HG02884 (cell line): ENCODE data around the gene QSOX2.

Source experiments
- ATAC-seq: cut with Tn5 transposase; IDR thresholded peaks from one replicate; pipeline ENCODE4 v1.9.1; 2021; ENCODE audit warnings: mild to moderate bottlenecking, moderate library complexity; ENCODE audit not compliant: unreplicated experiment

Gene QSOX2

GRCh38 chr9:136283291-136284235 lies 38.0 kb upstream of the QSOX2 start:
- no peak for ATAC-seq

DNA sequence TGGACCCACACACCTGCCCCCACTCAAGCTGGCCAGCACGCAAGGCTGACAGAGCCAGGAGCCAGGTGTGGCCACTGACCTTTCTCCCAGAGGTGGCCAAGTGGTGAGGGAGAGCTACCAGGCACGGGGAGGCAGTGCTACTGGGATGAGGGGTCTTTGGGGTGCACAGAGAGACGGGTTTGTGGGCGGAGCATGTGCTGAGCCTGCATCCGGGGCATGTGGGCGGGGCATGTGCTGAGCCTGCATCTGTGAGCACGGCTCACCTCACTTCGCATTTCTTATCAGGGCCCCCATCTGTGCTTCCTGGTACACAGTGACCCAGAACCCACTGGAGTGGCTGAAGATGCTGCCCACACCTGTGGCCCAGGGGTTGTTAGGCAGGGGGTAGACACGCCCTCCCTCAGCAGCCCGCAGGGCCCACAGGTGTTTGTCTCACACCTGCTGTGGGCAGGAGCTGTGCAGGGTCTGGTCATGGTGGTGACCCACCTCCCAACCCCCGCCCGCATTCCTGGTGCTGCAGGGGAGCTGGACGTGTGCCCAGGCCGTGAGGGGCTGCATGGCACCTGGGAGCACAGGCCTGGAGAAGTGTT lies 36.8 kb upstream of the QSOX2 start:
- no peak for ATAC-seq

DNA sequence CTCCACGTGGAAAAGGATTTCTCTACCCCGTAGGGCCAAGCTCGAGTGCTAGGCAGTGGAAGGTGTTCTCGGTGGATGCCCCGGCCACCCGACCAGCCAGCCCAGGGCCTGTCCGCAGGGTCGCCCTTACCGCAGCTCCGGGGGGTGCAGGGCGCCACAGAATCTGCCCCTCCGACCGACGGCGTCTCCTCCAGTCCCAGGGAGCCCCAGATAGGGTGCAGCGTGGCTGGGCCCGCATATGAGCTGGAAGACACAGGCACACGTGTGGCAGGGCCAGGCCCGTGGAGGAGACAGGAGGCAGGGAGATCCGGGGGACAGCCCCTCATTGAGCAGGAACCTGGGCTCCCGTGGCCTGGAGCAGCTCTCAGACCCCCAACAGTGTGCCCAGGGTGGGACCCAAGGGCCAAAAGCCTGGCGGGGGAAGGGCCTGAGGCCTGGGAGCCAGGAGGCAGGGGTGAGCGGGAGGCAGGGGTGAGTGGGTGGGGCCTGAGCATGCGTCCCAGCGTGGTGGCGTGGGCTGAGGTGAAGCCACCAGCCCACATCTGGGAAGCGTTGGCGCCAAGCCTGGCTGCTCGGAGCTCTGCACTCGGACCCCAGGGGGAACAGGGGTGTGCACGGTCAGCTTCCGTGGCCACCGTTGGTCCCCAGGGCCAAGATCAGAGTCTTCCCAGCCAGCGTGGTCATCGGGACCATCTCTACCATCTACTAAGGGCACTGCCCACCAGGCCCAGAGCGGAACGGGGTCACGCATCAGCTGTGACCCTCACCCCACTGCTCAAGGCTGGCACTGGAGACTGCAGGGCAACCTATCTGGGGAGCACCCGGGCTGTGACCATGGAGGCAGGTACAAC lies 36.0 kb upstream of the QSOX2 start:
- no peak for ATAC-seq

- ATAC-seq: no peak
Measured at GRCh38 chr9:136280535-136281315, 35.1 kb upstream of the QSOX2 start.

GRCh38 chr9:136279471-136279870 lies 33.9 kb upstream of the QSOX2 start:
- ATAC-seq: no peak

DNA sequence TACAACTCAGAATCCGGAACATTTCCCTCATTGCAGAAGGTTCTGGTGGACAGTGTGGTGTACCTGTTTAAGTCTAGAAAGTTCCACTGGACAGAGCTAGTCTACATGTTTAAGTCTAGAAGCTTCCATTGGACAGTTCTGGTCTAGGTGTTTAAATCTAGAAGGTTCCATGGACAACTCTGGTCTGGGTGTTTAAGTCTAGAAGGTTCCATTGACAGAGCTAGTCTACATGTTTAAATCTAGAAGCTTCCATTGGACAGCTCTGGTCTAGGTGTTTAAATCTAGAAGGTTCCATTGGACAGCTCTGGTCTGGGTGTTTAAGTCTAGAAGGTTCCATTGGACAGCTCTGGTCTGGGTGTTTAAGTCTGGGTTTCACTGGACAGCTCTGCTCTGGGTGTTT lies 33.3 kb upstream of the QSOX2 start:
- ATAC-seq: no peak

GRCh38 chr9:136278221-136278620 lies 32.6 kb upstream of the QSOX2 start:
- no peak for ATAC-seq

GRCh38 chr9:136277746-136278145 lies 32.1 kb upstream of the QSOX2 start:
- ATAC-seq: no peak

DNA sequence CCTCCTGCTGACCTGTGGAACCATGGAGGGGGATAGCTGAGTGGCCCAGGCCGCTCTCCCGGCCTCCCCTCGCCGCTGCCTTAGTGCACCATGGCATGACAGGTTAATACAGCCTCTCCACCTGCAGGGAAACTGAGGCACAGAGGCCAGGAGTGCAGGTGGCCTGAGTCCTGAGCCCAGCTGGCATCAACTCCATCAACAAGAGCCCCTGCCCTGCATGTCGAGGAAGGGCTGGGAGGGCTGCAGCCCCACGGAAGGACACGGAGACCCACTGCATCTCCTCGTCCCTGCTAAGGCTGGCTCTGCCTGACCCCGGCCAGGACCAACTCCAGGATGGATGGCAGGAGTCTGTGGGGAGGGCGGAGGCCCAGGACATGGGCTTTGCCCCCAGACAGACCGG lies 31.1 kb upstream of the QSOX2 start:
- ATAC-seq: no peak

DNA sequence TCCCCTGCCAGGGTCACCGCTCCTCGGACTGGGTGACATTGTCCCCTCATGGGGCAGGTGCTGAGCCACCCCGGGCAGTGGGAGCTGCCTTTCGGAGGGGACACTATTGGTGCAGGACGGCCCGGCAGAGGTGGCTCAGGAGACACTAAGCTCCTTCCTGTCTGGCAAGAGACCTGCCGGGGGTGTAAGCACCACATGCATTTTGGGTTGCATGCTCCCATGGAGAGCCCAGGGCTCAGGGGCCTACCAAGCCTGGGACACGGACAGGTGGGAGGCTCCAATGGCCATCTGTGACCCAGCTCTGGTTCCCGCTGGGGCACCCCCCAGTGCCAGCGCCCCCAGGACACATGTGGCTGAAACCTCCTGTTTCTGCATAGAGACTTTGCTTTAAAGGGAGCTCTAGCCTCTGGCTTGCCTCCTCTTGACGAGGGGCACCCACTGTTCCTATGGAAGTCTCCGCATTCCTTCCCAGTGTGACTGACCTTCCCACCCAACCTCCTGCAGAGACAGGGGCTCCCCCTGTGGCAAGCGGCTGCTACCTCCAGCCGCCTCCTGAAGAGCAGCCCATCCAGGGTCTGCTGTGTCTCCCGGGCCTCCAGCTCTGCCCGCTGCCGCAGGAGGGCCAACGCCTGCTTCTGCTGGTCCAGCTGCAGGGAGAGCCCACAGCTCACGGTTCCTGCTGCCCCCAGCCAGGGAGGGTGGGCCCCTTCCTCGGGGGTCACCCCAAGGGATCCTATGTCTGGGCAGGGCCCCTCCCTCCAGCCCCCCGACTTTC lies 30.2 kb upstream of the QSOX2 start:
- ATAC-seq: no peak

DNA sequence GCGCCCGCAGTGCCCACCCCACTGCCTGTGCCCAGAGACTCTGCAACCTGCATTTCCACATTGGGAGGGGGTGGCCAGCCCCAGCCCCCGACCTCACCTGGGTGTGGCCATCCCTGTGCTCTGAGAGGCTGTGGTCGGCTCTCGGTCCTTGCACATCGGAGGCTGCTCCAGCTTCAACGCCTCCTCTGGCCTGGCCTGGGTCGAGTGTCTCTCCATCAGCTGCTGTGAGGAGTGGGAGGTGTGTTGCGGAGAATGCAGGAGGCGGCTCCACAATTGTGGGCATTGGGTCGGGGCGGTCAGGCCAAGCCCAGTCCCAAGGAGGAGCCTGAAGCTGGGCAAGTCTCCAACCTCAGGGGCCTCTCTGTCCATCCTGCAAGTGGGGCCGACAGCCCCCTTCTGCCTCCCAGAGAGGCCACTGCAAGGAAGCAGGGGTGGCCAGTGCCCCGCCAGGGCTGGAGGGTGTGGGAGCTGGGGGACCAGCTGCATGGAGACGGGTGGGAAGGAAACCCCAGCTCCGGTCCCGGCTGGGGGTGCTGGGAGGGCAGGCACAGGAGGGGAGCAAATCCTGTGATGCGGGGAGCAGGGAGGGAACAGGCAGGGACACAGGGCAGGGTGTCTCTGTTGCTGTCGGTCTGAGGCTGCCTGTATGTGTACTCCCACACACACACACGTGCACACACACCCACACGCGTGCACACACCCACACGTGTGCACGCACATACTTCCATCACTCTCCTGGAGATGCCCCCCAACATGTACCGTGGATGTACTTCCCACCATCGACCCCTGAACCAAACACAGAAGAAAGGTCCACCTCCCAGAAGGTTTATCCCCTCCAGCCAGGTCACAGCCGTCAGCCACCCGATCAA lies 29.4 kb upstream of the QSOX2 start:
- ATAC-seq: no peak

DNA sequence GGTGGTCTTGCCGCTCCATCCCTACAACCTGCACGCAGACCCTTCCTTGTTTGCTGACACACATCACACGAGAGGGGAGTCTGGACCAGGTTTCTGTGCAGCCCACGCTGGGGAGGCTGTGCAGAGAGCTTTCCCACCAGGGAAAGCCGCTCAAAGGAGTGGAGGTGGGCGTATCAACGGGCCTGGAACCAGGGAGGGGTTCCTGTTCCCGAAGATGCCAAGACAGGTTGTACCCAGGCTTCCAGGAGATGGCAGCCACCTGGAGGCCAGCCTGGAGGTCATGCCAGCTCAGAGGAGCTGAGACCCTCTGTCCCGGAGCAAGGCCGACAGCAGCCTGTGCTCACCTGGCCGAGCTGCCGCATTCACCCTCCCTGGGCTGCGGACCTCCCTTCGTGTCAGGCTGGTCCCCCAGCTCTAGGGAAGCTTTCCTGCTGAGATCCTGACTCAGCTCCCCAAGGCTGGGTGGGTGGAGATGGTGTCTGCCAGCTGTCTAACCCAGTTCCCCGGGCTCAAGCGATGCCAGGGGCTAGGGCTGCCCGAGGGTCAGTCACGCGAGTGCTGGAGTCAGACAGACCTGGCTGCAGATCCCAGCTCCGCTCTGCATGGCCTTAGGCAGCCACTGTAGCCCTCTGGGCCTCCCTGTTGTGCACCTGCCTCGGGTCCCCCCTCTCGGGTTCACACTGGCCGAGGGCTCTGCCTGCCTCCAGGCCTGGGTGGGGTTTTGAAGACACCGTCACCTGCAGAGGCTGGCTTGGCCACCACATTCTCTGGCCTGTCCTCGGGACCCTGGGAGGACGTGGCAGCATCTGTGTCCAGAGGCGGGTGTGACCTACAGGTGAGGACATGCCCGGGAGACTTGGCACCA lies 28.5 kb upstream of the QSOX2 start:
- no peak for ATAC-seq

- no peak for ATAC-seq
Measured at GRCh38 chr9:136273244-136273865, 27.7 kb upstream of the QSOX2 start.

- no peak for ATAC-seq
Measured at GRCh38 chr9:136270173-136270705, 24.6 kb upstream of the QSOX2 start.

DNA sequence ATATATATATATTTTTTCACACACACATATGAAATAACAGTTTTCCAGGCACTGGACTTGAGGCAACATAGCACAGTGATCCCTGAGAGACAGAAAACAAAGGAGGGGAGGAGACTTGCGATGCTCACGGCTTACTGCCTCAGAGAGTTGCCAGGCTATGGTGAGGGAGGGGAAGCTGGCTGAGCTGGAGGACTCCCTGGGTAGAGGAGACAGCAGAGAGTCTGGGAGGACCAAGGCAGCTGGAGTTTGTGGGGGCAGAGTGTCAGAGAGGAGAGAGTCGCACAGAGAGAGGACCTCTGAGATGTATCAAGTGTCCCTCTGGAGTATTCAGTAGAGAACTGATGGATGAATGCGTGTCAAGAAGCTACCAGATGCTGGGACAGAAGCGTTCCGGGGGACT lies 23.1 kb upstream of the QSOX2 start:
- ATAC-seq: no peak

DNA sequence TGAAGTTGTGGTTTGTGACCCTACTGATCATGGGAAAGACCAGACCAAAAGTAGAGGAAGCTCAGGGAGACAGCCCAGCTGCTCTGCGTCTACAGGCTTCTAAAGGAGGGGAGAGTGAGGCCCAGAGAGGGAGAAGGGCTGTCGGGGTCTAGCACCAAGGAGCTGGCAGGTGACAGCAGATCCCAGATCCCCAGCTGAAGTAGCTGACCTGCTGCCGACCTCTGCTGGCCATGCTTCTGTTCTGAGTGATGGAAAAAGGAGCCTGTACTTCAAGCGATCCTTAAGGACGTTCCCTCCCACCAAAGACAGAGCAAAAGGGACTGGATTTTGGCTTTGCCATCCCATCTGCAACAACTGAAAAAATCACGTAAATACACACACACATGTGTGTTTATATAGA lies 22.7 kb upstream of the QSOX2 start:
- no peak for ATAC-seq
